IPS-18c (cell line): ENCODE results near the gene DCDC2C.

Source experiments
- H3K4me3 ChIP-seq: 2 replicates; pipeline ENCODE4 v1.7.0; 2013; ENCODE audit warnings: low read depth, mild to moderate bottlenecking, low read length, moderate library complexity; ENCODE audit not compliant: insufficient read depth
- H3K9me3 ChIP-seq: one replicate; pipeline ENCODE4 v1.6.1; 2013; ENCODE audit warnings: mild to moderate bottlenecking, low read length, moderate library complexity; ENCODE audit not compliant: control insufficient read depth, insufficient read depth

Gene DCDC2C

GRCh38 chr2:3669656-3670055 is 33.7 kb upstream of the DCDC2C start:
- H3K9me3 ChIP-seq: no peaks in the 10 kb centered on the region
- H3K4me3 ChIP-seq: no peak overlapping the region

- Histone ChIP-seq H3K9me3 (no peaks in the 10 kb centered on the region), H3K4me3 (no peak overlapping the region)
Observed at GRCh38 chr2:3670376-3670775, 33.0 kb upstream of the DCDC2C start.

GRCh38 chr2:3670941-3671340 is 32.4 kb upstream of the DCDC2C start:
- no peaks in the 10 kb centered on the region for H3K9me3 ChIP-seq
- no peak overlapping the region for H3K4me3 ChIP-seq

- no peaks in the 10 kb centered on the region for H3K9me3 ChIP-seq
Observed at GRCh38 chr2:3672861-3673678, 30.3 kb upstream of the DCDC2C start.

GRCh38 chr2:3674066-3674845 is 29.1 kb upstream of the DCDC2C start:
- Histone ChIP-seq H3K9me3 (no peaks in the 10 kb centered on the region), H3K4me3 (no peak overlapping the region)

More at GRCh38 chr2:3672861-3673678, 30.3 kb upstream of the DCDC2C start:
- H3K4me3 ChIP-seq: no peak overlapping the region

- Histone ChIP-seq H3K4me3 (no peak overlapping the region), H3K9me3 (no peaks in the 10 kb centered on the region)
Observed at GRCh38 chr2:3675687-3676086, 27.7 kb upstream of the DCDC2C start.

- Histone ChIP-seq H3K9me3 (no peaks in the 10 kb centered on the region), H3K4me3 (no peak overlapping the region)
Observed at GRCh38 chr2:3677436-3677835, 25.9 kb upstream of the DCDC2C start.

GRCh38 chr2:3678212-3678611 is 25.2 kb upstream of the DCDC2C start:
- Histone ChIP-seq H3K4me3 (no peak overlapping the region), H3K9me3 (no peaks in the 10 kb centered on the region)

GRCh38 chr2:3679180-3679579 is 24.2 kb upstream of the DCDC2C start:
- Histone ChIP-seq H3K4me3 (no peak overlapping the region), H3K9me3 (no peaks in the 10 kb centered on the region)

- Histone ChIP-seq H3K4me3 (no peak overlapping the region), H3K9me3 (no peaks in the 10 kb centered on the region)
Observed at GRCh38 chr2:3679616-3680393, 23.6 kb upstream of the DCDC2C start.

- Histone ChIP-seq H3K4me3 (no peak overlapping the region), H3K9me3 (no peaks in the 10 kb centered on the region)
Observed at GRCh38 chr2:3680548-3681345, 22.6 kb upstream of the DCDC2C start.

GRCh38 chr2:3681625-3682024 is 21.8 kb upstream of the DCDC2C start:
- no peaks in the 10 kb centered on the region for H3K9me3 ChIP-seq

GRCh38 chr2:3682811-3683210 is 20.6 kb upstream of the DCDC2C start:
- no peaks in the 10 kb centered on the region for H3K9me3 ChIP-seq
- H3K4me3 ChIP-seq: no peak overlapping the region

More at GRCh38 chr2:3681625-3682024, 21.8 kb upstream of the DCDC2C start:
- H3K4me3 ChIP-seq: no peak overlapping the region

GRCh38 chr2:3683748-3684454 is 19.5 kb upstream of the DCDC2C start:
- Histone ChIP-seq H3K9me3 (no peaks in the 10 kb centered on the region), H3K4me3 (no peak overlapping the region)

GRCh38 chr2:3689998-3690748 is 13.2 kb upstream of the DCDC2C start:
- H3K4me3 ChIP-seq: no peak overlapping the region
- H3K9me3 ChIP-seq: no peaks in the 10 kb centered on the region

GRCh38 chr2:3692375-3692774 is 11.0 kb upstream of the DCDC2C start:
- Histone ChIP-seq H3K4me3 (no peak overlapping the region), H3K9me3 (no peaks in the 10 kb centered on the region)
